Stimulated activated CD8-positive, alpha-beta memory T cell treated with anti-CD3 and anti-CD28 coated beads, Interleukin-7, amount 100 ng/mL, for 4 hours (primary cell): ENCODE data around the gene RPL41.
"Not testable (repeated sequence)": the region's sequence is repeated elsewhere in the genome, so short reads cannot be mapped to it uniquely, and the experiment has no call there.

Experiments
- DNase-seq, 2 donors: peaks; one replicate each; pipeline ENCODE4 v3.0.0-alpha.2; 2020; ENCODE audit warnings: low read depth in 2 of 2

The RPL41 gene

DNA sequence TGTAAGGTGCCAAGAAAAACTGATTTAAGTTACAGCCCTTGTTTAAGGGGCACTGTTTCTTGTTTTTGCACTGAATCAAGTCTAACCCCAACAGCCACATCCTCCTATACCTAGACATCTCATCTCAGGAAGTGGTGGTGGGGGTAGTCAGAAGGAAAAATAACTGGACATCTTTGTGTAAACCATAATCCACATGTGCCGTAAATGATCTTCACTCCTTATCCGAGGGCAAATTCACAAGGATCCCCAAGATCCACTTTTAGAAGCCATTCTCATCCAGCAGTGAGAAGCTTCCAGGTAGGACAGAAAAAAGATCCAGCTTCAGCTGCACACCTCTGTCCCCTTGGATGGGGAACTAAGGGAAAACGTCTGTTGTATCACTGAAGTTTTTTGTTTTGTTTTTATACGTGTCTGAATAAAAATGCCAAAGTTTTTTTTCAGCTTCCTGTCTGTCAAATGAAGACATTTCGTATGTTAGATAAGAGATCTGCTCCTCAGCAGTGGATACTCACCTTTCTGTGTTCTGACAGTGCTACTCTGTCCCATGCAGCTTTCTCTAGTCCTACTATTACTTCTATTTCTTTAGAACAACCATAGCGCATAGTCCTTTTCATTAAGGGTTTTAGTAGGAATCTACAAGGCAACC, 13.2 kb upstream of the RPL41 start:
- no peak for DNase-seq

DNA sequence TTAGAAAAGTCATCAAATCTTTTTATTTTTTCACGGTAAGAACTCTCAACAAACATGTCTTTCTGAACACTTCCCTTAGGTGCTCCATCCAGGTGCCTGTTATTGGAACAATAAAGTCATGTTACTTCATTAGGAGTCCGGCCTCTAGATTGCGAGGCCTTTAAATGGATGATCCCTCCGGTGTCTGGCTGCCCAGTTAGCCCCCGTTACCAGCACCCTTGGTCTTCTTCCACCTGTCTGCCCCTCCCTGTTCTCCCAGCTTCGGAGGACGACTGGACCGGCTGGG, 12.7 kb upstream of the RPL41 start:
- DNase-seq = no peak

DNA sequence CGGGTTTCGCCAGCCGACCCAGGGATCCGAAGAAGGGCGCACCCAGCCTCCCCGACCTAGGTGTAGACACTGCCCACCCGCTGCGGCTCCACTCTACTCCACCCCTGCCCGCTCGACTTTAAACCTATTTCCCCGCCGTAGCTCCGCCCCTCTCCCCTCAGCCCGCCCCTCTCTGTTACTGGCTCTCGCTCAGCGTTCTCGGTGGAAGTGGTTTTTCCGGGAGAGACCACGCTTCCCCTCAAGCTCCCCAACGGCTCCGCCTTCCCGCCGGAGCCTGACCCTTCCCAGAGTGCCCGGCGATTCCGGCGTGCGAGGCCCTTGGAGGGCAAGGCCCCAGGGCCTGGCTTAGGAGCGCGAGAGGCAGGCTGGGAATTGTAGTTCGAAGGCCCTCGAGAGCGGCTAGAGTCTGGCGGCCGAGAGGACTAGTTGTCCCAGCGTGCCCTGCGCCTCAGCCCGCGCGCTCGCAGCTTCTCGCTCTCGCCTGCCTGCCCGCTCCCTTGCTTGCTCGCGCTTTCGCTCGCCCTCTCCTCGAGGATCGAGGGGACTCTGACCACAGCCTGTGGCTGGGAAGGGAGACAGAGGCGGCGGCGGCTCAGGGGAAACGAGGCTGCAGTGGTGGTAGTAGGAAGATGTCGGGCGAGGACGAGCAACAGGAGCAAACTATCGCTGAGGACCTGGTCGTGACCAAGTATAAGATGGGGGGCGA, 12.2 kb upstream of the RPL41 start, which contains the start of gene PA2G4:
Gene PA2G4 (plus strand): TSS at position 451 of the 706 bp plus-strand sequence. CDS start 179 bp downstream, at position 630.
- DNase-seq = peak; percentile 96

DNA sequence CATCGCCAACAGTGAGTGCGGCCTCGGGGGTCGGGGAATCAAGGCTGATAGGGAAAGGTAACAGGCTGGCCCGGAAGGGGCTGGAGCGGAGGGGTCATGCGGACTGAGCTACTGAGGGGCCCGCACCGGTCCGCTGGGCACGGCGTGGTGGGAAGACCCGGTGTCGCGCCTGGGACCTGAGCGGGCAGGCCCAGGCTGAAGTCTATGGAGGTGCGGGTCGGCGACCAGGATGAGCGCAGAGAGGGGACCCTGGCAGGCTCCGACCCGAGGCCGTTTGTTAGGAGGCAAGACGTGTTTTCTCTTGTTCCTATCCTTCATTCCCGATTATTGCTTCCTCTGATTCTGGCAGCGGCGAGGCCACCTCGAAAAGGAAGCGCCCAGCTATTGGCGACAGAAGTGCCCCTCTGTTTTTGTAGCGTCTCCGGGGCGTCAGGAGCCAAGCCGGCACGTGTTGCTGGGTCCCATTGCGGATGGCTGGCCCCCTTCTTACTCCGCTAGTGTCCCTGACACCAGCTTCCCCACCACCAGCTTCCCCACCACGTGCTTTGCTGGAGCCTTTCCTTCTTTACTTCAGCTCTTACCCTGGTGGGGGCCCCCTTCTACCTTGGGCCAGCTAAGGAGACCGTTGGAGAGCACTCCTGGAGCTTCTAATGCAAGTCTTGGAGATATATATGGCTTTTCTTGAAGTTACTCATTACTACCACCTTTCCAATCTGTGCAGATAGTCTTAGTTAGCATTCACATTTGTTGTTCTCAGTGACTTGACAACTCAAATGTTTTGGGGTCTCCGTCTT, 11.4 kb upstream of the RPL41 start:
- no peak for DNase-seq

DNA sequence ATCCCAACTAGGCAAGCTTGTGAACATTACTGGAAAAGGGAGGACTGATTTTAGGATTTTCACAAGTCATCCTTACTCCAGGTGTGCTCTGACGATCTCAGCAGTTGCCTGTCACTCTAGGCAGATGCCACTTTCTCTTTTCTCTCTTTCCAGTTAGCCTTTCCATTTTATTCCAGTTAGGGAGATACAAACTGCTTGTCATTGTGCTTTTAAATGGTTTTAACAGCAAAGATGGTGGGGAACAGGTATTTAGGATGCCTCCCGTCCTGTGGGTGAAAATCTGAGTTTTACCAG, 10.9 kb upstream of the RPL41 start:
- DNase-seq = no peak

DNA sequence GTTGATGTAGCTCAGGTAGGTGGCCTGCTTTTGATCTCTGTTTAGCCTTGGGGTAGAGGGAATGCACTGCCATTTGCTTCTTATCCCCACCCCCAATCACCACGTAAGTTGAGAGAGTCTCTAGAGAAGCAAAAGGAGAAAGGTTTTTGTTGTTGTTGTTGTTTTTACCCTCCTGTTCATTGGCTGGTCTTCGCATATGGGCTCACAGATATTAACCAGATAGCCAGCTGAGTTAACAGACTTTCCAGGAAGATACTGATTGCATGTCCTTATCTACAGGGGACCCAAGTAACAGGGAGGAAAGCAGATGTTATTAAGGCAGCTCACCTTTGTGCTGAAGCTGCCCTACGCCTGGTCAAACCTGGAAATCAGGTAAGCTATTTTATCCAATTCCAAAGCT, 9.2 kb upstream of the RPL41 start:
- no peak for DNase-seq

DNA sequence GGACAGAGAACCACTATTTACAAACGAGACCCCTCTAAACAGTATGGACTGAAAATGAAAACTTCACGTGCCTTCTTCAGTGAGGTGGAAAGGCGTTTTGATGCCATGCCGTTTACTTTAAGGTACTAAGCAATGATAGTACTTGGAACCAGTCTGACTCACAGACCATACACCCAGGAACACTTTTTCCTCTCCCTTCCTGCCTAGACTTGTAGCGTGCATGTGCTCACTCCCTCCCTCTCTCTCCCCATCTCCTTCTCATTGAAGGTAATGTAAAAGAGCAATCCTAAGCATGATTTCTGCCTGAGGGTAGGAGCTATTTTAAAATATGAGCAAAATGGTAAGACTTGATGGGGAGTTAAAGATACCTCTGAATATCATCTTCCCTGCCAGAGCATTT, 5.9 kb upstream of the RPL41 start:
- DNase-seq = no peak

DNA sequence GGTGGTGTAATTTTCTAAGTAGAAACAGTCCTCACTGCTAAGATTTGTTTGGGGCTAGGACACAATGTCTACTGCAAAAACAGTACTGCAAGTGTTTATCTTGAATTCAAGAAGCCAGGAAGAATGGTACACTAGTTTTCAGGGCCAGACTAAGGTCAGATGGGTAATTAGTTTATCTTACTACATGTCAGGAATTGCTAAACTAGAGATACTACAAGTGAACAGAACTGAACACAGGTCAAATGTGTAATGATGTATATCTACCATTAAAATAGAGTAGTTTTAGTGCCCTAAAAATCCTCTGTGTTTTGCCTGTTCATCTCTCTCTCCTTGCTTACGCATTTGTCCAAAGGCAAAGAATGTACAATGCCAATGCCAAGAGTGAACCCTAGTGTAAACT, 2.3 kb upstream of the RPL41 start:
- DNase-seq = no peak

DNA sequence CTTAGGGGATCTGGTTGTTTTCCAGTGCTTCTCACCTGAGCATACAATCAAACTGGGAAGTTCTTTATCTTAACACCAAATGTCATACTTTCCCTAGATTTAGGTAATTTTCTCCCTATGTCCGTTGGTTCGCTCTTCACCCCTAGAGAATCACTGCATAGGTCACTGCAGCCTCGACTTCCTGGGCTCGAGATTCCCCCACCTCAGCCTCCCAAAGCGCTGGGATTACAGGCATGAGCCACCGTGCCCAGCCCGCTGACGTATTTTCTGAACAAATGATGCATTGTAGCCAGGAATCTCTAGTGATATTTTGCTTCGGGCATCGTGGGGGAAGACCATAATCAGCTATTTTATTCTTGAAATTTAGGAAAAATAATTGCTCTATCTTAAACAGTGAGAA, 1.1 kb upstream of the RPL41 start:
- DNase-seq = no peak

DNA sequence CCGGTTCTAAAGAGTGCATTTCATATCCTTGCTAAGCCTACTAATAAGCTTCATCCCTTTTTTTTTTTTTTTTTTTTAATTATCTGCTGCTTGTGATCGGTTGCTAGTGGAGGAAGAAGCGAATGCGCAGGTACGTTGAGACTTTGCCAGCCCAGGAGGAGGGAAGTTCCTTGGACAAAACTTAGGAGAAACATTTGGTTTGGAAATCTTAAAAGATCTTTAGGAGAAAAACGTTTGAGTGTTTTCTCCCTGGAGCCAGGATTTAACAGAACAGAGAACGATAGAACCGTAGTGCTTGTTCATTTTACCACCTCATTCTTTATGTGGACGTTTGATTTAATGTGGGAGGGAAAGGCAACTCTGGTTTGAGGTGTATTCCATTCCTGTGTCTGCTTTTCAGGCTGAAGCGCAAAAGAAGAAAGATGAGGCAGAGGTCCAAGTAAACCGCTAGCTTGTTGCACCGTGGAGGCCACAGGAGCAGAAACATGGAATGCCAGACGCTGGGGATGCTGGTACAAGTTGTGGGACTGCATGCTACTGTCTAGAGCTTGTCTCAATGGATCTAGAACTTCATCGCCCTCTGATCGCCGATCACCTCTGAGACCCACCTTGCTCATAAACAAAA, 761 bp downstream of the RPL41 start:
- not testable (repeated sequence) for DNase-seq

DNA sequence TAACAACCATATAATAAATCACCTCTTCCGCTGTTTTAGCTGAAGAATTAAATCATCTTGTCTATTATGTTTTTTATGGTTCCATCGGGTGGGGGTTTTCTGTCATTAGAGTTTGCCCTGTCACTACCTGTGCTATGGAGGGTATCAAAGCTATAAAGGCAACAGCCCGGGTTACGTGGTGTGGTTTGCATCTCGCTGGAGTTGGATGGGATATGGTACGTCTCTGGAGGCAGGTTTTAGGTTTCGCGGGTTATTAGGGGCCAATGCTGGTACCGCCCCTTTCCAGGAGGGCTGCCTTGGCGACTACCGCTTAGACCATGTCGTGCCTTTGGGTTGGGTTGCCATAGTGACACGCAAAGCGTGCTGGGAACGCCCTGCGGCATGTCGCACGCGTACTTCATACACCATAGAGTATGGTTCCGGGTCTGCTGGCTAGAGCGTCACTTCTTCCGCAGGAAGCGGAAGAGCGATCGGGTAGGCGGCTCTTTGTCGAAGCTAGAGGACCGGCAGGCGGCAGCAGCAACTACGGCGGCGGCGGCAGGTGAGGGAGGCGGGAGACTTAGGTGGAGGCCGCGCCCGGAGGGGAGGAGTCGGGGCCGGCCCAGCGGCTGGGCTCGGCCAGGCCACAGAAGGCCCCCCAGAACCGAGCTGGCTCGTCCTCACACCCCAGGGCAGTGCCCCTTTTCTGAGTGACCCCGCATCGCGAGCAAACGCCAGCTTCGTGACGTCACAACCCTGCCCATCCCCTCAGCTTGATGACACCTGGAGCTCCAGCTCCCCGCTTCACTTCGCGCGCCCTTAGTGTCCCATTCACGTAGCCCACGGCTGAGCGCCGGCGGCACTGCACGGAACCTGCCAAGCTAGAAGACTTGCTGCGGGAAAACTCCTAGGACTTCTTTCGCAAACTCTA, 1.6 kb downstream of the RPL41 start, which contains the start of gene ZC3H10:
Gene ZC3H10 (plus strand): TSS at position 489 of the 910 bp plus-strand sequence. CDS start 2,297 bp downstream, outside the sequence.
- peak; percentile 96 to 98 for DNase-seq

DNA sequence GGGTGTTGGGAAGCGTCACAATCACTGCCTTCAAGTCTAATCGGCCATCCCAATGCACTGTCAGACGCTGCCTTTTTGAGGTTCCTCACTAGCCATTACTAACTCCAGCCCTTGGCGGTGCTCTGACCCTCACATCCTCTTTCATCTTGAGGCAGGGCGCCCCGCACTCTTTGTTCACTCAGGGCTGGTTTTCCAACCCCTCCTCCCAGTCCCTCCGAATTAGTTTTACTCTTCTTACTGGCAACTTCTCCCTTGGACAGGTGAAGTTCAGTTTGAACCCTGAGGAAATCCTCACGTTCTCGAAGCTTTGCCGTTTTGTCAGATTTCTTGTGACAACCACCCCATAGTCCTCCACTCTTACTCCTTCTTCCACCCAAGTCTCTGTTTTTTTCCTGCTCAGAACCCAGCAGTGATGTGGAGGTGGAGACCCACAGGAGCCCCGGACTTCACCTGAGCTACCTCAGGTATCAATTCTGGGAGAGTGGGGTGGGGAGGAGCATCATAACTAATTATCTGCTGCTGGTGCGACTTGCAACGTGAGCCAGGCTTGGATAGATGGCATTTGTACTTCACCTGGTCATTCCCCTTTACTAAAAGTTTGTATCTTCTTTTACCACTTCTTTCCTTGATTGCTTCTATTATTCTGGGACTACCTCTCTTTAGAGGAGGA, 2.4 kb downstream of the RPL41 start:
- no peak for DNase-seq

DNA sequence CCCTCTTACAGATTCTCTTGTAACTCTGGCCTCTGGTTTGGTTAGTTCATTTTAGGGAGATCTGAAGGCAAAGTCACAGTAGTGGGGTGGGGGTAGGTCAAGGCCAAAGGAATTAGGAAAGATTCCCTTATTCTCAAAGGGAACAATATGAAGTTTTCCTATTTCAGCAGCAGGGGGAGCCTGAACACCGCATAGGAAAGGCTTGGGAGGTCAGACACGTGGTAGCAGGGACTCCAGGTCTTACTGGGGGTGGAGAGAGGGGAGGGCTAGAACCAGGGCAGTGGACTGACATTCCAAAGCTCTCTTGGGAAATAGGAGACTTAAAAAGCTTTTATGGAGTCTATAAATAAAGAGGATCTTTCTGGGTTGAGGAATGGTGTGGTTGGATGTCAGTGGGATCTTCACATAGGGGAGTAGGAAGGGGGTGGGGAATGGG, 2.9 kb downstream of the RPL41 start:
- DNase-seq = peak; percentile 35 to 40

DNA sequence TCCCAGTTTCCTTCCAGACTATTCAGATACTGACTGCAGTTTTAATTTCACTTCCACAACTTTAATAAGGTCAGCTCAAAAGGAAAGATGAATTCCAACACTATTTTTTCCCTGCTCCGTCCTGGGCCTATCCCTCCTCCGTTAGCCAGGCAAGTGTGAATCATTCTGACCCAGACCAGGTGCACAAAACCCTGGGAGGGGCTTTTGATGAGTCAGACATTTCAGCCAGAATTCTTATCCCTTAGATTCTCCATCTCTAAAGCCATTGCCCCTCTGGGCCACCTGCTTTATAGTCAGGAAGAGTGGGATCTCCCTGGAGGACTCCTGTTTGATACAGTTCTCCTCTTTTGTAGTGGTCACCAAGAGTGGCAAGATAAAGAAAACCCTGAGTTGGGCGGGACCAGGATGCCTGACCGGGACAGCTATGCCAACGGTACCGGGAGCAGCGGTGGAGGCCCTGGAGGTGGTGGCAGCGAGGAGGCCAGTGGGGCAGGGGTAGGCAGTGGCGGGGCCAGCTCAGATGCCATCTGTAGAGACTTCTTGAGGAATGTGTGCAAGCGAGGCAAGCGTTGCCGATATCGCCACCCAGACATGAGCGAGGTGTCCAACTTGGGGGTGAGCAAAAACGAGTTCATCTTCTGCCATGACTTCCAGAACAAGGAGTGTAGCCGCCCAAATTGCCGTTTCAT, 3.9 kb downstream of the RPL41 start:
- DNase-seq = no peak

DNA sequence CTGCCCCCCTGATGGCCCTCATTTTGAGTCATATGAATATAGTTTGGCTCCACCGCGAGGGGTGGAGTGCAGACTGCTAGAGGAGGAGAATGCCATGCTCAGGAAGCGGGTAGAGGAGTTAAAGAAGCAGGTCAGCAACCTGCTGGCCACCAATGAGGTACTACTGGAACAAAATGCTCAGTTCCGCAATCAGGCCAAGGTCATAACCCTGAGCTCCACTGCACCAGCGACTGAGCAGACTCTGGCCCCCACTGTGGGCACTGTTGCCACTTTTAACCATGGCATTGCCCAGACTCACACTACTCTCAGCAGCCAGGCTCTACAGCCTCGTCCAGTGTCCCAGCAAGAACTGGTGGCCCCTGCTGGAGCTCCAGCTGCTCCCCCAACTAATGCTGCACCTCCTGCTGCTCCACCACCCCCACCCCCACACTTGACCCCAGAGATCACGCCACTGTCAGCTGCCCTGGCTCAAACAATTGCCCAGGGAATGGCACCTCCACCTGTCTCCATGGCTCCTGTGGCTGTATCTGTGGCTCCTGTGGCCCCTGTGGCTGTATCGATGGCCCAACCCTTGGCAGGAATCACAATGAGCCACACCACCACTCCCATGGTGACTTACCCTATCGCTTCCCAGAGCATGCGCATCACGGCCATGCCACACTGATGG, 4.9 kb downstream of the RPL41 start:
- no peak for DNase-seq

DNA sequence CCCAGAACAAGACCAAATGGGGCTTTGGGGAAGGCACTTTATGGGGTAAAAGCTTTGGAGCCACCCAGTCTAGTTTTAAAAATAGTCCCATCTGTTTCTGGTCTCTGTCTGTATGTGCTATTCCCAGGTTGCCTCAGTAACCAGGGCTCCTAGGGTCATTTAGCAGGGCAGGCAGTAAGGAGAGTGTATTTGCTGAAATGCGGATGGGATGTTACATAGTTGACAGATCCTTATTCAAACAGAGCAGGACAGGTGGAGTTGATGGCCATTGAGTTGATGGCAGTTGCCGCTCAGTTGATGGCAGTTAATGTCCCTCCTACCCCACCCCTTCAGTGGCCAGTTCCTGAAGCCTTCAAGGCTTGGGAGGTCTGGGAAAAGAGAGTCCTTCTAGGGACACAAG, 6.2 kb downstream of the RPL41 start:
- DNase-seq = no peak

DNA sequence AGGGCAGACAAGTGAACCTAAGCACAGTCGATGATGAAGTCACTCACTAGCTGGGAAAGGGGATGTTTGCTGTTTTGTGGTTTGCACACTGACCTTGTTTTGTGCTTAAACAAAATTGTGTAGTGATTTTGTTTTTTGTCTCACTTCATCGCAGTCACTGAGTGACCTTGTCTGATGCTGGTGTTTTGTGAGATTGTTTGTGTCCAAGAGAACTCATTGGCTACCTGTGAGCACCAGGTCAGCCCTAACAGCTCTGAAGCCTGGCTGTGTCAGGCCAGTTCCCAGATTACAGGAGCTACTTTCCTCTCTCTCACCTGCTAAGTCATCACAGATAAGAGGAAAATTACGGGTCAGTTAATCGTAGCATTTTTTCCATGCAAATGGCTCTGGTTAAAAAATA, 7.7 kb downstream of the RPL41 start:
- DNase-seq = no peak

DNA sequence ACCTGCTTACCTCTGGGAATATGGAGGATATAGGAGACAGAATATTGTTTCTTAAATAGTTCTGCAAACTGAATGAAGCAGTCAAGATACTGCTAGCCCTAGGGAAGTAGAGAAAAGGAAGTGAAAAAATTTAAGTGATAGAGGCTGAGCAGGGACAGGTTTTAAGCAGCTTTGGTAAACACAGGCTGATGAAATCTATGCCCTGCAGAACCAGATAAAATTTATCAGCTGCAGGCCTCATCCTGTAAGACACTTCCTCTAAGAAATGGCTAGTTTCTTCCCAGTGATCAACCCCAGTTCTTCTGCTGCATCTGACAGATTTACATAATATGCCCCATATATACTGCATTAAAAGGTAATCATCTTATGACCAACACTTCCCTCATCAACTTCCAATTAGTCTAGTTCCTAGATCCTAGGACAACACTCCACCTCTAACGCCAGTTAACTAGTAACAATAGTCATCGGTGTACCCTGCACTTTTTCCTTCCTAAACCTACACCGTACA, 10.4 kb downstream of the RPL41 start:
- no peak for DNase-seq

DNA sequence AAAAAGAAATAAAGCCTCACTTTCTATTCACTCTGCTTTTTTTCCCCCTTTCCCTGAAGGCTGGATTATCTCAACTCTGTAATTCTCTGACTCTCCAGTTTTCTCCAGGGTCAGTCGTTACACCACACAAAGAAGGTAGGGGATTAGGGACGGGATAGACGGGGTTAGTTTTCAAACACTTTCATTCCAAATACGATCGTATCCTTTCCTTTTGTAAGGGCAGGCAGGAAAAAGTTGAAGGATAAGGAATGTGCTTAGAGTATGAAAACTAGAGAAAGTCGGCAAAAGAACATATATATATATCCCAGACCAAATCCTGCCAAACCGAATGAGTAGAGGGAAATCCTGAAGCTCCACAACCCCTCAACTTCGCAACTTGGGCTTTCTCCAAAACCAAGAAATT, 11.1 kb downstream of the RPL41 start:
- DNase-seq = no peak
